ENCODE data around the gene DIAPH1. TPM values are rescaled to one million over a fixed set of nuclear protein-coding genes. Genes with fewer than 3 reads are reported as not detected.

The DIAPH1 gene
- total RNA-seq, 2 donors from 2014 or later: 104 to 106 TPM

DNA sequence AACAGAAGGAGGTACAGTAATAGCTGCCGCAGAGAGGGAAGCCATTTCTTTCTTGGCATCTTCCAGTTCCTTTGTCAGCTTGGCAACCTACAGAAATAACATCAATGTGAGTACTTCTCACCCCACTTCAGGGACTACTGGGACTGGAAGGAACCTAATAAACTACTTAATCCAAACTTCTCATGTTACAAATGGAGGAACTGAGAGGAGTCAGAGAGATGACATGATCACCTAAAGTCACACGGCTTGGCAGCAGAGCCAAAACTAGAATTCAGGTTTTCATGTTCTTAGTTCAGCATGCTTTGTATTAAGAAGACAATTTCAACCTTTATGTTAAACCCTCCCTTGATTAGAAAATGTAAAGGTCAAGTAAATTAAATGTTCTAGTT lies 44.7 kb downstream of the DIAPH1 start:
- H3K4me1 ChIP-seq (ENCODE audit: control insufficient read depth, insufficient read depth, low read length): no peaks in the 10 kb centered on the region
- Mint-ChIP-seq H3K36me3 (ENCODE audit: low read depth) (peaks cover 72% of the 10 kb centered on the region), H3K4me3 (no peak overlapping the region), H3K27me3 (ENCODE audit: insufficient read depth) (no peaks in the 10 kb centered on the region), H3K27ac (no peak overlapping the region), H3K4me1 (no peaks in the 10 kb centered on the region), H3K9me3 (no peaks in the 10 kb centered on the region)
- H3K4me3 ChIP-seq (ENCODE audit: low read length): no peak overlapping the region
- no peak overlapping the region for H3K9ac ChIP-seq (ENCODE audit: extremely low read depth, low read length, poor library complexity, severe bottlenecking)
- no peaks in the 10 kb centered on the region for H3K27me3 ChIP-seq (ENCODE audit: control insufficient read depth, insufficient read depth, low read length, poor library complexity, severe bottlenecking)
- no peak overlapping the region for H3K27ac ChIP-seq (ENCODE audit: low read depth, low read length)
- TF ChIP-seq, protein P1, sequence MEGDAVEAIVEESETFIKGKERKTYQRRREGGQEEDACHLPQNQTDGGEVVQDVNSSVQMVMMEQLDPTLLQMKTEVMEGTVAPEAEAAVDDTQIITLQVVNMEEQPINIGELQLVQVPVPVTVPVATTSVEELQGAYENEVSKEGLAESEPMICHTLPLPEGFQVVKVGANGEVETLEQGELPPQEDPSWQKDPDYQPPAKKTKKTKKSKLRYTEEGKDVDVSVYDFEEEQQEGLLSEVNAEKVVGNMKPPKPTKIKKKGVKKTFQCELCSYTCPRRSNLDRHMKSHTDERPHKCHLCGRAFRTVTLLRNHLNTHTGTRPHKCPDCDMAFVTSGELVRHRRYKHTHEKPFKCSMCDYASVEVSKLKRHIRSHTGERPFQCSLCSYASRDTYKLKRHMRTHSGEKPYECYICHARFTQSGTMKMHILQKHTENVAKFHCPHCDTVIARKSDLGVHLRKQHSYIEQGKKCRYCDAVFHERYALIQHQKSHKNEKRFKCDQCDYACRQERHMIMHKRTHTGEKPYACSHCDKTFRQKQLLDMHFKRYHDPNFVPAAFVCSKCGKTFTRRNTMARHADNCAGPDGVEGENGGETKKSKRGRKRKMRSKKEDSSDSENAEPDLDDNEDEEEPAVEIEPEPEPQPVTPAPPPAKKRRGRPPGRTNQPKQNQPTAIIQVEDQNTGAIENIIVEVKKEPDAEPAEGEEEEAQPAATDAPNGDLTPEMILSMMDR (conservative IDR thresholded peaks at IDR 0.05): no peak
- peaks cover 89% of the 10 kb centered on the region for H3K36me3 ChIP-seq (ENCODE audit: control insufficient read depth, insufficient read depth, low read length)
- no peaks in the 10 kb centered on the region for H3K9me3 ChIP-seq (ENCODE audit: control insufficient read depth, low read length)
- DNase-seq: no peak
- WGBS, 2 experiments (ENCODE audit: insufficient coverage in 1 of 2, insufficient read length in 1 of 2): 95% methylated on average over 2 of the region's 2 CpGs; no CpG with 5 or more reads in 1 of the 2 experiments

DNA sequence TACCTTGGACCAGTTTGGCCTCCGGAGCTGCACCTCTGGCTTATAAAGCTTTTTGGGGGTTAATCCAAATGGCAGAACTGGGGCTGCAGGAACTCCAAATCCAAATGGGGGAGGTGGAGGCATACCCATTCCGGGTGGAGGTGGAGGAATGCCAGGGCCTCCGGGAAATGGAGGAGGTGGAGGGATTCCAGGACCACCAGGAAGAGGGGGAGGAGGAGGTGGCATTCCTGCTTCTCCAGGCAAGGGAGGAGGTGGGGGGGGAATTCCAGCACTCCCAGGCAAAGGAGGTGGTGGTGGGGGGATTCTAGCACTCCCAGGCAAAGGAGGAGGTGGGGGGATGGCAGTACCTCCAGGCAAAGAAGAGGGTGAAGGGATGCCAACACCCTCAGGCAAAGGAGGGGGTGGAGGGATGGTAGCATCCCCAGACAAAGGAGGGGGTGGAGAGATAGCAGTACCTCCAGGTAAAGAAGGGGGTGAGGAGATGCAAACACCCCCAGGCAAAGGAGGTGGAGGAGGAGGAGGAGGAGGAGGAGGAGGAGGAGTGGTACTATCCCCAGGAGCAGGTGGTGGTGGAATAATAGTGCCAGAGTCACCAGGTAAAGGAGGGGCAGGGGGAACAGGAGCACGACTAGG lies 45.2 kb downstream of the DIAPH1 start:
- Histone ChIP-seq H3K4me3 (ENCODE audit: low read length) (no peak overlapping the region), H3K27ac (ENCODE audit: low read depth, low read length) (no peak overlapping the region), H3K9ac (ENCODE audit: extremely low read depth, low read length, poor library complexity, severe bottlenecking) (no peak overlapping the region), H3K9me3 (ENCODE audit: control insufficient read depth, low read length) (no peaks in the 10 kb centered on the region), H3K36me3 (ENCODE audit: control insufficient read depth, insufficient read depth, low read length) (peaks cover 89% of the 10 kb centered on the region), H3K4me1 (ENCODE audit: control insufficient read depth, insufficient read depth, low read length) (no peaks in the 10 kb centered on the region), H3K27me3 (ENCODE audit: control insufficient read depth, insufficient read depth, low read length, poor library complexity, severe bottlenecking) (no peaks in the 10 kb centered on the region)
- Mint-ChIP-seq H3K27ac (no peak overlapping the region), H3K9me3 (no peaks in the 10 kb centered on the region), H3K36me3 (ENCODE audit: low read depth) (peaks cover 67% of the 10 kb centered on the region), H3K27me3 (ENCODE audit: insufficient read depth) (no peaks in the 10 kb centered on the region), H3K4me3 (no peak overlapping the region), H3K4me1 (no peaks in the 10 kb centered on the region)
- TF ChIP-seq, protein P1 (conservative IDR thresholded peaks at IDR 0.05): no peak
- no peak for DNase-seq
- WGBS, 2 experiments (ENCODE audit: insufficient coverage in 1 of 2, insufficient read length in 1 of 2): 76 to 89% methylated on average over 2 to 4 of the region's 4 CpGs

DNA sequence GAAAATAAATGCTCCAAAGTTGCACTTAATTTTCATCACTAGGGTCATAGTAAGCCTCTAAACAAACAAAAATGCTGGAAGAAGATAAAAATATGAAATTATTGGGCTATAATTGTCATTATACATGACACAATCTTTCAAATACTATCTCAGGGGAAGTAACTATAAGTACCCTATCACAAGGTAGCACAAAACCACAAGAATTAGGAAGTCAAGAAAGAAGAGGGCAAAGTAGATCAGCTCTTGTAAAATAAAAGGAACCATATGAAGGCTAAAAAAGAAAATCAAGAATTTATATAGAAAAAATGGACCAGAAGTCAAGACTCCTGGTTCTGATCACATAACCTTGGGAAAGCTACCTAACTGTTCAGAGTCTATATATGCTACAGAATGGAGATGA lies 48.1 kb downstream of the DIAPH1 start:
- no peak overlapping the region for H3K27ac ChIP-seq (ENCODE audit: low read depth, low read length)
- no peak overlapping the region for H3K9ac ChIP-seq (ENCODE audit: extremely low read depth, low read length, poor library complexity, severe bottlenecking)
- H3K4me3 ChIP-seq (ENCODE audit: low read length): no peak overlapping the region
- TF ChIP-seq, protein P1 (conservative IDR thresholded peaks at IDR 0.05): no peak
- H3K27ac Mint-ChIP-seq: no peak overlapping the region
- no peak for DNase-seq
- H3K9me3 ChIP-seq (ENCODE audit: control insufficient read depth, low read length): no peaks in the 10 kb centered on the region
- no peaks in the 10 kb centered on the region for H3K27me3 ChIP-seq (ENCODE audit: control insufficient read depth, insufficient read depth, low read length, poor library complexity, severe bottlenecking)
- H3K27me3 Mint-ChIP-seq (ENCODE audit: insufficient read depth): no peaks in the 10 kb centered on the region
- H3K4me1 Mint-ChIP-seq: peaks cover 5% of the 10 kb centered on the region
- H3K4me1 ChIP-seq (ENCODE audit: control insufficient read depth, insufficient read depth, low read length): no peaks in the 10 kb centered on the region
- peaks cover 89% of the 10 kb centered on the region for H3K36me3 ChIP-seq (ENCODE audit: control insufficient read depth, insufficient read depth, low read length)
- H3K4me3 Mint-ChIP-seq: no peak overlapping the region
- no peaks in the 10 kb centered on the region for H3K9me3 Mint-ChIP-seq
- peaks cover 55% of the 10 kb centered on the region for H3K36me3 Mint-ChIP-seq (ENCODE audit: low read depth)
